Heart left ventricle (tissue), 16 donors: Measurements from ENCODE around the gene PTPRN2. TPM values are rescaled to one million over a fixed set of nuclear protein-coding genes. Genes with fewer than 3 reads are reported as not detected.

Experiments
- ATAC-seq, 4 donors: fragments of 200-7000 bp; cut with Tn5 transposase; one replicate each; pipeline ENCODE4 v1.9.1; 2020 to 2022; ENCODE audit warnings: moderate library complexity in 4 of 4, mild to moderate bottlenecking in 3 of 4, moderate number of reproducible peaks in 1 of 4
- DNase-seq, 5 donors: peaks; one replicate each; pipeline ENCODE4 v3.0.0-alpha.2; 2020
- H3K27ac ChIP-seq, 12 donors: fragments of 200-600 bp; sonication (generic) in 4 of 12; one replicate each; pipeline versions ENCODE4 v1.5.0 to v1.8.0; 2016 to 2022; ENCODE audit warnings: mild to moderate bottlenecking in 2 of 12
- H3K27me3 ChIP-seq, 9 donors: fragments of 200-600 bp; sonication (generic) in 2 of 9; one replicate each; pipeline versions ENCODE4 v1.5.1 to v1.8.0; 2016 to 2022; ENCODE audit warnings: mild to moderate bottlenecking in 3 of 9
- H3K36me3 ChIP-seq, 9 donors: fragments of 200-600 bp; sonication (generic) in 2 of 9; one replicate each; pipeline versions ENCODE4 v1.5.0 to v1.8.0; 2018 to 2022; ENCODE audit warnings: mild to moderate bottlenecking in 2 of 9
- H3K4me1 ChIP-seq, 12 donors: fragments of 200-600 bp; sonication (generic) in 4 of 12; one replicate each; pipeline versions ENCODE4 v1.5.0 to v1.8.0; 2016 to 2022; ENCODE audit warnings: mild to moderate bottlenecking in 3 of 12
- H3K4me3 ChIP-seq, 12 donors: fragments of 200-600 bp; sonication (generic) in 4 of 12; one replicate each; pipeline versions ENCODE4 v1.5.0 to v1.8.0; 2017 to 2022; ENCODE audit warnings: mild to moderate bottlenecking in 9 of 12, moderate library complexity in 4 of 12
- H3K9me3 ChIP-seq, 12 donors: fragments of 200-600 bp; sonication (generic) in 4 of 12; one replicate each; pipeline versions ENCODE4 v1.5.0 to v1.8.0; 2016 to 2022; ENCODE audit warnings: mild to moderate bottlenecking in 1 of 12
- POLR2A ChIP-seq, 2 donors: fragments of 450-650 bp; IDR thresholded peaks; one replicate each; pipeline ENCODE4 v1.6.1; 2017; ENCODE audit warnings: antibody characterized with exemption in 2 of 2, mild to moderate bottlenecking in 2 of 2, moderate library complexity in 2 of 2
- WGBS, 4 donors: extraction: QIAGEN DNeasy Blood & Tissue Kit in 2 of 4; methylation state at CpG; one replicate each; pipeline versions ENCODE4 v1.1.5 to v1.1.7; 2013 to 2018; 5-methylcytosine and 5-hydroxymethylcytosine counted together
- intact Hi-C, 10 donors: fragments of 100-400 bp; cut with DNase I; formaldehyde crosslinking; loops; one replicate each; pipeline versions ENCODE4 v1.11.1 to v1.14.2; 2022
- polyA plus RNA-seq, 2 donors: library from polyadenylated mRNA; stranded (reverse); fragments of 200-250 nt; gene quantifications; one replicate each; pipeline ENCODE4 v1.2.3, GENCODE V29; 2013
- total RNA-seq, 9 donors: library from RNA; depleted of rRNA in 2 of 9; stranded (reverse); fragments of >200 nt in 2 of 9; fragmentation: NEBNext Ultra II Directional in 3 of 9; extraction: Animal tissue kit (Norgen Biotek cat#: 25700) in 3 of 9; gene quantifications; one replicate each; pipeline versions ENCODE4 v1.1.0 to v1.2.4, GENCODE V29; 2016 to 2023
- TF ChIP-seq, protein P1 (sequence below), 12 donors: fragments of 200-600 bp; sonication (generic) in 4 of 12; IDR thresholded peaks; one replicate each; pipeline versions ENCODE4 v1.5.0 to v1.8.0; 2018 to 2022; ENCODE audit warnings: antibody characterized with exemption in 12 of 12, mild to moderate bottlenecking in 5 of 12
- donor health status: ischemic (EF 13 %, LVEDD 7.1; RV severe dilation, severe dysfunction).
- donor health status: healthy with polysubstance abuse.
- donor health status: DM: no; HTN: yes; CAD: no.
- donor health status: DM: no; HTN: no; CAD: no.
- donor health status: ischemic (EF 25% LVEDD 6.9; RV normal size, moderate dysfunction).
- donor health status: ischemic (EF 25% LVEDD 5.7; RV mildly dilated, moderate dysfunction).
- donor health status: healthy.
- donor health status: DM: yes; HTN: yes; CAD: no.
- donor health status: ischemic (EF 35%, LVEDD 5.7; RV mildly dilated, moderate dysfunction).
- donor health status: nonischemic (EF 11% LVEDD 7.7; RV severe dilation, severe dysfunction).
- donor health status: DM: yes; HTN: yes; CAD: no.
- donor health status: PGD.
- donor health status: ischemic (EF 29% LVEDD 5.4; RV normal size, mild dysfunction).
- donor health status: nonischemic (EF 23%, LVEDD 6.1; RV moderate dilation, normal function).

Gene PTPRN2
- total and polyA plus RNA-seq, 11 donors: 0.61 to 2.3 (median 1.3) TPM

DNA sequence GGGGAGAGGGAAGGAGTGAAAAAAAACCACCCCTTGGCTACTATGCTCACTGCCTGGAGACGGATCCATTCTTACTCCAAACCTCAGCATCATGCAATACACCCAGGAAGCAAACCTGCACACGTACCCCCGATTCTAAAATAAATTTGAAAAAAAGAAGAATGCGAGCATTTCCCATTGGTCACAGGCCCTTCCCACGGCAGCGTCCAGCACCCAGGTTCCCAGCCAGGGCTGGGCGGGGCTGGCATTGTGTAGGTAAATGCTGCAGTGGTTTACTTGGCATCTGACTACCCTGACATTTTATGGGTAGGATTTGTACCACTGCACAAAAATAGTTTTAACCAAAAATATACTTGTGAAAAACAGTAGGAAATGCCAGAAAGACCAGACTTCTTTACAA lies 831.9 kb downstream of the PTPRN2 start:
- H3K27ac ChIP-seq: no peak overlapping the region
- DNase-seq: no peak
- intact Hi-C loops: no loop called here
- WGBS, 4 donors: 82 to 87% (median 84%) methylated on average over 7 of the region's 7 CpGs
- no peak overlapping the region for H3K4me3 ChIP-seq
- peaks cover 0 to 18% (median 0%) of the 10 kb centered on the region in 9 donors for H3K27me3 ChIP-seq
- no peak for ATAC-seq
- H3K36me3 ChIP-seq: no peaks in the 10 kb centered on the region
- no peaks in the 10 kb centered on the region for H3K4me1 ChIP-seq
- TF ChIP-seq, protein P1, sequence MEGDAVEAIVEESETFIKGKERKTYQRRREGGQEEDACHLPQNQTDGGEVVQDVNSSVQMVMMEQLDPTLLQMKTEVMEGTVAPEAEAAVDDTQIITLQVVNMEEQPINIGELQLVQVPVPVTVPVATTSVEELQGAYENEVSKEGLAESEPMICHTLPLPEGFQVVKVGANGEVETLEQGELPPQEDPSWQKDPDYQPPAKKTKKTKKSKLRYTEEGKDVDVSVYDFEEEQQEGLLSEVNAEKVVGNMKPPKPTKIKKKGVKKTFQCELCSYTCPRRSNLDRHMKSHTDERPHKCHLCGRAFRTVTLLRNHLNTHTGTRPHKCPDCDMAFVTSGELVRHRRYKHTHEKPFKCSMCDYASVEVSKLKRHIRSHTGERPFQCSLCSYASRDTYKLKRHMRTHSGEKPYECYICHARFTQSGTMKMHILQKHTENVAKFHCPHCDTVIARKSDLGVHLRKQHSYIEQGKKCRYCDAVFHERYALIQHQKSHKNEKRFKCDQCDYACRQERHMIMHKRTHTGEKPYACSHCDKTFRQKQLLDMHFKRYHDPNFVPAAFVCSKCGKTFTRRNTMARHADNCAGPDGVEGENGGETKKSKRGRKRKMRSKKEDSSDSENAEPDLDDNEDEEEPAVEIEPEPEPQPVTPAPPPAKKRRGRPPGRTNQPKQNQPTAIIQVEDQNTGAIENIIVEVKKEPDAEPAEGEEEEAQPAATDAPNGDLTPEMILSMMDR (IDR thresholded peaks at IDR 0.05): no peak
- no peak for TF ChIP-seq POLR2A (IDR thresholded peaks at IDR 0.05)
- H3K9me3 ChIP-seq: no peaks in the 10 kb centered on the region

DNA sequence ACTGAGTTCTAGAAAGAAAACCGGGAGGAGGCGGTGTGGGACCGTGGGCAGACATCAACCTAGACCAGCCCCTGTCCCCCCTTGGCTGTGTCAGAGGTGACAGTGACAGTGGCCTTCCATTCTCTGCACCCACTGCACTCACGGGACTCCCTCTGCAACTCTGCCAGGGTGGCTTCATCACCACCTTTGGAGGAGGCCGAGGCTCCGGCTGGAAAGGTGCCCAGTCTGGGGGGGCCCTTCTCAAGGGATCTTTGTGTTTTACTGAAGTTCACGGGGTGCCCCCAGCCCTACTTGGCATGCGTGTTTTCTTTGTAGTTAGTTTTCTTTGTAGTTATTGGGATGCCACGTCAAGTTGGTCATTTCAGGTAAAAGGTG lies 833.2 kb downstream of the PTPRN2 start:
- ATAC-seq (no peak), DNase-seq (no peak)
- H3K27me3 ChIP-seq: peaks cover 0 to 13% (median 0%) of the 10 kb centered on the region in 9 donors
- no peak overlapping the region for H3K4me3 ChIP-seq
- H3K9me3 ChIP-seq: no peaks in the 10 kb centered on the region
- intact Hi-C loops: no loop called here
- H3K4me1 ChIP-seq: no peaks in the 10 kb centered on the region
- no peaks in the 10 kb centered on the region for H3K36me3 ChIP-seq
- 85 to 91% (median 91%) methylated on average over 9 of the region's 9 CpGs for WGBS, 4 donors
- TF ChIP-seq, protein P1 (IDR thresholded peaks at IDR 0.05): no peak
- no peak for TF ChIP-seq POLR2A (IDR thresholded peaks at IDR 0.05)
- H3K27ac ChIP-seq: no peak overlapping the region

DNA sequence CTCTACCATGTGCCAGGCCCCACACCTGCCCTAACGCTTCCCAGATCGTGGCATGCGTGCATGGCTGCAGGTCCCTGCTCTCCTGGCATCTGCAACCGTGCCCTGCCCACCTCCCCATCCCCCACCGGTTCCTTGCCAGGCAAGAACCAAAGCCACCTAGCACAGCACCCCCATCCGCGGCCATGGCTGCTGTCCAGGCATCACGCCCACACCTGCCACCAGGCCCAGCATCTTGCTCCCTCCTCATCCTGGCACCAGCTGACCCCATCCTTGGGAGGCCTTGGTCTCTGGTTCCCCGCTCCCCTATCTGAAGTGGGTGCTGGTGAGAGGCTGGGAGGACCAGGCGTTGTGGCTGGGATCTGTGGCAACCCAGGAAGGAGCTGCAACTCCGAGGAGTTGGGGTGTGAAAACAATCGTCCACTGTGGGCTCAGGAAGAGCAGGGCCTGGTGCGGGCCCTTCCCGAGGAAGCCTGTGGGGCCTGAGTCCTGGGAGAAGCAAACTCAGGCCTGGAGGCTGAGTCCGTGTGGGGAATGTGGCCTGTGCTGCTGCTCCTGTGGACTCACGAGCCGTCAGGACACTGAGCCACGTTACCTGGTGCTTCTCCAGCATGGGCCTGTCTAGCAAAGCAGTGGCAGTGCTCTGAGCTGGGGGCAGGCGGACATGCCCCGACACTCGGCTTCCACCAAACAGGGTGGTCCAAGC lies 833.8 kb downstream of the PTPRN2 start:
- H3K27me3 ChIP-seq: peaks cover 0 to 13% (median 0%) of the 10 kb centered on the region in 9 donors
- H3K27ac ChIP-seq: no peak overlapping the region
- intact Hi-C loops: no loop called here
- ATAC-seq (no peak), DNase-seq (no peak)
- no peak overlapping the region for H3K4me3 ChIP-seq
- no peaks in the 10 kb centered on the region for H3K4me1 ChIP-seq
- no peaks in the 10 kb centered on the region for H3K9me3 ChIP-seq
- no peaks in the 10 kb centered on the region for H3K36me3 ChIP-seq
- TF ChIP-seq POLR2A (IDR thresholded peaks at IDR 0.05): no peak
- 86 to 91% (median 89%) methylated on average over 21 of the region's 21 CpGs for WGBS, 4 donors

DNA sequence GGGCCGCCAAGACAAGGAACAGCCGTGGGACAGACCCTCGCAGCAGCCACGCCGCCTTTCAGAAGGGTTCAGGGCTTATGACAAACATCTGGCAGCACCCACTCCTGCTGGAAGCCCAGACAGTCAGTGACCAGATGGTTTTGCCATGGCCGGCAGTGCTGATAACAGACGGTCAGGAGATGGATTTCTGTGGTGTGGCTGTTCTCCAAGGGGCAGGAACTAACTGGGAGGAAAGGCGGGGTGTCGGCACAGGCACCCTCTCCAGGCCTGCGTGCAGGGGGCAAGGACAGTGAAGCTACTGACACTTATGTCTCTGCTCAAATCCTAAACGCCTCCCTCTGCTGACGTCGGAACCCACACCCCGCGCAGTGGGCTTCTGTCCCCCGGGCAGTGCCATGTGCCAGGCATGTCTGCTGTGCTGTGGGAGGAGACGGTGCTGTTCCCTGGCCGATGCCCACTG lies 834.8 kb downstream of the PTPRN2 start:
- intact Hi-C loops: no loop called here
- 57 to 67% (median 60%) methylated on average over 18 of the region's 18 CpGs for WGBS, 4 donors
- no peak for TF ChIP-seq POLR2A (IDR thresholded peaks at IDR 0.05)
- TF ChIP-seq, protein P1 (IDR thresholded peaks at IDR 0.05): no peak
- no peak overlapping the region for H3K27ac ChIP-seq
- ATAC-seq: no peak
- H3K27me3 ChIP-seq: peaks cover 0 to 13% (median 0%) of the 10 kb centered on the region in 9 donors
- DNase-seq: no peak
- H3K4me1 ChIP-seq: no peaks in the 10 kb centered on the region
- H3K36me3 ChIP-seq: no peaks in the 10 kb centered on the region
- H3K9me3 ChIP-seq: no peaks in the 10 kb centered on the region
- no peak overlapping the region for H3K4me3 ChIP-seq
